ENCODE data around the gene ACER1.

GRCh38 chr19:6279620-6279930 is 53.8 kb downstream of the ACER1 start:
- TF ChIP-seq POLR2A (IDR thresholded peaks at IDR 0.05) (no peak), CTCF (IDR thresholded peaks at IDR 0.05) (no peak)

Measured in ovary (tissue), 3 donors.